NOMO-1 (cell line): Measurements from ENCODE around the gene EMSY.
A peak's percentile ranks its signal among the peaks of the same experiment; 100 is the strongest.
"Not testable (repeated sequence)": the region's sequence is repeated elsewhere in the genome, so short reads cannot be mapped to it uniquely, and the experiment has no call there.

Experiments
- DNase-seq, 2 experiments: peaks; one replicate each; lab custom pipeline; 2025; ENCODE audit not compliant: unreplicated experiment in 2 of 2; lab: John Stamatoyannopoulos, UW

EMSY gene, protein sequence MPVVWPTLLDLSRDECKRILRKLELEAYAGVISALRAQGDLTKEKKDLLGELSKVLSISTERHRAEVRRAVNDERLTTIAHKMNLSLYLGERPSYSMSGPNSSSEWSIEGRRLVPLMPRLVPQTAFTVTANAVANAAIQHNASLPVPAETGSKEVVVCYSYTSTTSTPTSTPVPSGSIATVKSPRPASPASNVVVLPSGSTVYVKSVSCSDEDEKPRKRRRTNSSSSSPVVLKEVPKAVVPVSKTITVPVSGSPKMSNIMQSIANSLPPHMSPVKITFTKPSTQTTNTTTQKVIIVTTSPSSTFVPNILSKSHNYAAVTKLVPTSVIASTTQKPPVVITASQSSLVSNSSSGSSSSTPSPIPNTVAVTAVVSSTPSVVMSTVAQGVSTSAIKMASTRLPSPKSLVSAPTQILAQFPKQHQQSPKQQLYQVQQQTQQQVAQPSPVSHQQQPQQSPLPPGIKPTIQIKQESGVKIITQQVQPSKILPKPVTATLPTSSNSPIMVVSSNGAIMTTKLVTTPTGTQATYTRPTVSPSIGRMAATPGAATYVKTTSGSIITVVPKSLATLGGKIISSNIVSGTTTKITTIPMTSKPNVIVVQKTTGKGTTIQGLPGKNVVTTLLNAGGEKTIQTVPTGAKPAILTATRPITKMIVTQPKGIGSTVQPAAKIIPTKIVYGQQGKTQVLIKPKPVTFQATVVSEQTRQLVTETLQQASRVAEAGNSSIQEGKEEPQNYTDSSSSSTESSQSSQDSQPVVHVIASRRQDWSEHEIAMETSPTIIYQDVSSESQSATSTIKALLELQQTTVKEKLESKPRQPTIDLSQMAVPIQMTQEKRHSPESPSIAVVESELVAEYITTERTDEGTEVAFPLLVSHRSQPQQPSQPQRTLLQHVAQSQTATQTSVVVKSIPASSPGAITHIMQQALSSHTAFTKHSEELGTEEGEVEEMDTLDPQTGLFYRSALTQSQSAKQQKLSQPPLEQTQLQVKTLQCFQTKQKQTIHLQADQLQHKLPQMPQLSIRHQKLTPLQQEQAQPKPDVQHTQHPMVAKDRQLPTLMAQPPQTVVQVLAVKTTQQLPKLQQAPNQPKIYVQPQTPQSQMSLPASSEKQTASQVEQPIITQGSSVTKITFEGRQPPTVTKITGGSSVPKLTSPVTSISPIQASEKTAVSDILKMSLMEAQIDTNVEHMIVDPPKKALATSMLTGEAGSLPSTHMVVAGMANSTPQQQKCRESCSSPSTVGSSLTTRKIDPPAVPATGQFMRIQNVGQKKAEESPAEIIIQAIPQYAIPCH (N-terminal part only)

DNA sequence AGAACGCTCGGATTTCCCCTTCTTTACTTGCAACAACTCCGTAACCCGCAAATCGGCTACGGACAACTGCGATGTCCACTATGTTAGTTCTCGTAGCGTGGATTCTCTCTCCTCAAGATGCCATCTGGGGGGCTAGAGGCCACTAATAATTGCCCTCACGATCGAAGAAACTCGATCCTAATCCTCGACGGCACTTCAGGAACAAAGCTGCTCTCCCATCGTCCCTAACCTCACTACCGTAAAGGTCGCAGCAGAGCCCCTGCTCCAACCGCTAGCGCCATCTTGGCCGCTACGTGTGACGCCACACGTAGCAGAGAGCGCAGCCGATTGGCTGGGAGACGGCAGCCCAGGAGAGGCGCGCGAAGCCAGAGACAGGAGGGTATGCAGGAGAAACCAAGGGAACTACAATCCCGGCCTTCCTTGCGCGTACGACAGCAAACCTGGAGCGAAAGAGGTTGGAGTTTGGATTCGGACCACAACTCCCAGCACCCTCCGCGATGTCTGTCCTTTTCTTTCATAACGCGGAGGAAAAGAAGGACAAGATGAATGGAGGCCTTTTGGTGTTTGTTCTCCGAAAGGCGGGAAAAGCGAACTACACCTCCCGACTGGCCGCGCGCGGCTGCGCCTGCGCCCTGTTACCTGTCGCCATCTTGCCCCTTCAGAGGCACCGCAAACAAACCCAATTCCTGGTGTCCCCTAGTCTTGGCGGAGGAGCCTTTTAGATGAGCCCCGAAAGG, at the start of gene EMSY:
Gene EMSY, plus strand, starts transcription at position 635 of the 737 bp plus-strand sequence. CDS start 1,921 bp downstream, outside the sequence.
- DNase-seq = peak; percentile 98 to 99

- DNase-seq = no peak
These were observed 49.5 kb upstream of the EMSY start for GRCh38 chr11:76395296-76395695.

DNA sequence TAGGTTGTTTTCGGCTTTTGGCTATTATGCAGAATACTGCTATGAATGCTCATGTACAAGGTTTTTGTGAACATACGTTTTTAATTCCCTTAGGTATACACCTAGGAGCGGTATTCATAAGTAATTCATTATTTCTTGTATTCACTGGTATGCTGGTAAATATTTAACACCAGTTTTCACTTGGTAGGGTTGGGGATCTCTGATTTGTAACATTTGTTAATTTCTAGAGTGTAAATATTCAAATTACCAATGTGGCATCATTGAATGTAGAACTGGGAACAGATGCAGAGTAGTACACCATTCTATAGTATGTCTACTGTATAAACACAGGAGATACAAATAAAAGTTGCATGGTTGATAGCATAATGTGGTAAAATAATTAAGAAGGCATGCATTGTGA, 47.4 kb upstream of the EMSY start:
- no peak for DNase-seq

- no peak for DNase-seq
These were observed 43.9 kb upstream of the EMSY start for GRCh38 chr11:76400967-76401366.

DNA sequence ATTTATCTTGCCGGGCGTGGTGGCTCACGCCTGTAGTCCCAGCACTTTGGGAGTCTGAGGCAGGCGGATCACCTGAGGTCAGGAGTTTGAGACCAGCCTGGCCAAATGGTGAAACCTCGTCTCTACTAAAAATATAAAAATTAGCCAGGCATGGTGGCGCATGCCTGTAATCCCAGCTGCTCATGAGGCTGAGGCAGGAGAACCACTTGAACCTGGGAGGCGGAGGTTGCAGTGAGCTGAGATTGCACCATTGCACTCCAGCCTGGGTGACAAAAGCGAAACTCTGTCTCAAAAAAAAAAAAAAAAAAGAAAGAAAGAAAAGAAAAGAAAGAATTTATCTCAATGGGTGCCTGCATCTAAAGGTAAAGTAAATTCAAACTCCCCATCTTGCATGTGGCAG, 43.3 kb upstream of the EMSY start:
- not testable (repeated sequence) for DNase-seq

DNA sequence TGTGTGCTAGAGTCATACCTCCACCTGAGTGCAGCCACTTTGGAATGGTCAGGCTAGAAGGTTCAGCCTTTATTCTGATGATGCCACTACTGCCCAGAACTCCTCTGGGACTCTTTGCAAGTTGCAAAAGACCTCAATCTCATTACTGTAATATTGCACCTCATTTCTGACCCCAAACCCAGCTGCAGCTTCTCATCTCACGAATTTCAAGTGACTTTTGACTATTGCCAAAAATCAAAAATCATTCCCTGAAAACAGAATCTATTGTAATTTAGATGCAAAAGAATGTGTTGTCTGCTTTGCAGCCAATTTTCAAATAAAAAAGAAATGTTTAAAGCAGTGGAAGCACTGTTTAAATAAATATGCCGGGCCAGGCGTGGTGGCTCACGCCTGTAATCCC, 38.5 kb upstream of the EMSY start:
- no peak for DNase-seq

DNA sequence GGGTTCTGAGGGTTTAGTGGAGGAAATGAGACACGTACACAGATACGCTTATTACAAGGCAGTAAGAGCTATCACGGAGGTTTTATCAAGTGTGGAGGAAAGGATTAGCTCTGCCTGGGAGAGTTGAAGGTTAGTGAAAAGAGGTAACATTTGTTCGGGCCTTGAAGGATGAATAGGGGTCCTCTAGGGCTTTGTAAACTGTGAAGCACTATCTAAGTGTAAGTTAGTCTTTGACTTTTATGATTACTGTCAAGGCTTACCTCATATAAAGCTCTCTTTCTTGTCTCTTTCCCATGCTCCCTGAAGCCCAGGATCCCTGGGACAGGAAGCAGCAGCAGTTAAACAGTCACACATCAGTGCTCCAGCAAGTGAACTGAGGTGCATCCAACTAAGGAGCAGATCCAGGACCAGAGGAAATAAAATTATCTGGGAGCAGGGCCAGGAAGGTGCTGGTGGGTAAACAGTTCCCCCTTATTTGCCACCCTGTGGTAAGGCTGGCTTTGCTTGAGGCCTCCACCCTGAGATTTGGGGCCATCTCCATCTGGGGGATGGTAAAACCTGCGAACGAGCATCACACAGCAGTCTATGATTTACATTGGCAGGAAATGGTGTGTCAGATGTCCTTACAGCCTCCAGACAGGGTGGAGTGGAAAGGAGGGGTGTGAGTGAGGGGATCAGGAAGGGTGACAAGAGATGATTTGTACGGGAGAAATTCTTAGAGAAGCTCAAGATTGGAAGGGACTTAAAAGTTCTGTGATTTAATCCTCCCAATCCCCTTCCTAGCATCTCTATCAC, 36.5 kb upstream of the EMSY start:
- no peak for DNase-seq

DNA sequence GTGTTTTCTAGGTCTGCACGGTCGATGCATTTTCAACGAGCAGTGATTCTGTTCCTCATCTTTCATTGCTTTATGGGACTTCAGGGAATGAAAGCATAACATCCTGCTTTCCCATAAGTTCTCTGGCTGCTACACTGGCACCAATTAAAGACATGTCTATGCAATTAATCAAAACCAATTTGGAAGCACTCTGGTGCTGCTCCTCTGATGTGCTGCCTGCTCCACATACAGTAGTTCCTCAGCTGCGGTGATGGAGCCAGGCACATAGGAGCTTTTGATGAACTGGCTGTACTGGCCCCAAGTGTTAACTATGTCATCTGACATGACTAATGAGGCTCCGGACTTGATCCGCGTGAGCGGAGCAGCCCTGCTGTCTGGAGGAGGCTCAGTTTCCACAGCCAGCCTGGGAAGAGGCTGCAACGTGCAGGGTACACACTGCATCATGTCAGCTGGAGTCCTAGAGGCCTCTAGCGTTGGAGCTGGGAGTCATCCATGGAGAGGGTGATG, 33.9 kb upstream of the EMSY start:
- DNase-seq = no peak

DNA sequence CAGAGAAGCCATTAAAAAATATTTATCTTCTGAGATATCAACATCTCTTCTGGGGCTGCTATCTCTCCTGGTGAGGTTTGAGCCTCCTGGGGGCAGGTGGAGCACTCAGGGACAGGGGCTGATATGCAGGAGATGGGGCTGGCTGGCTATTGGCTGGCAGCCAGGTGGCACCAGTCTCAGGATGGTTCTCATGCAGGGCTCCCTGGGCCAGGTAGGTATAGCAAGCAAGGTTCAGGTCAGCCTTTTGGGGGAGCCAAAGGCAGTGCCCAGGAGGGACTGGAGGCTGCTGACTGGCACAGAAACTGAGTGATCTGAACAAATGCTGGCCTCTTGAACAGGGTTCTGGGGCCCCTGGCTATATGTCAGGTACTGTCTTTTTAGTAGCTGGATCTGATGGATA, 29.7 kb upstream of the EMSY start:
- DNase-seq = no peak

GRCh38 chr11:76419896-76420295, 24.9 kb upstream of the EMSY start:
- DNase-seq = peak in 1 of 2 experiments; percentile 10

GRCh38 chr11:76424379-76424778, 20.4 kb upstream of the EMSY start:
- no peak for DNase-seq

GRCh38 chr11:76424891-76425290, 19.9 kb upstream of the EMSY start:
- no peak for DNase-seq

DNA sequence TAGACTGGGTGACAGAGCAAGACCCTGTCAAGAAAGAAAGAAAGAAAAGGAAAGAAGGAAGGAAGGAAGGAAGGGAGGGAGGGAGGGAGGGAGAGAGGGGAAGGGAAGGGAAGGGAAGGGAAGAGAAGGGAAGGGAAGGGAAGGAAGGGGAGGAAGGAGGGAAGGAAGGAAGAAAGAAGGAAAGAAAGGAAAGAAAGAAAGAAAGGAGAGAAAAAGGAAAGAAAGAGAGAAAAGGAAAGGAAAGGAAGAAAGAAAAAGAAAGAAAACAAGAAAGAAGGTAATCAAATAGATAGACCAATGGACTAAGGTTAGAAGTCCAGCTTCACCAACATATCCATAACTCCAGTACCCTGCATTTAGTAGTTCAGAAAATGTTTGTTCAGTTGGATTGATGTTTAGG, 18.2 kb upstream of the EMSY start:
- no peak for DNase-seq

- no peak for DNase-seq
These were observed 8.8 kb upstream of the EMSY start for GRCh38 chr11:76436020-76436419.

DNA sequence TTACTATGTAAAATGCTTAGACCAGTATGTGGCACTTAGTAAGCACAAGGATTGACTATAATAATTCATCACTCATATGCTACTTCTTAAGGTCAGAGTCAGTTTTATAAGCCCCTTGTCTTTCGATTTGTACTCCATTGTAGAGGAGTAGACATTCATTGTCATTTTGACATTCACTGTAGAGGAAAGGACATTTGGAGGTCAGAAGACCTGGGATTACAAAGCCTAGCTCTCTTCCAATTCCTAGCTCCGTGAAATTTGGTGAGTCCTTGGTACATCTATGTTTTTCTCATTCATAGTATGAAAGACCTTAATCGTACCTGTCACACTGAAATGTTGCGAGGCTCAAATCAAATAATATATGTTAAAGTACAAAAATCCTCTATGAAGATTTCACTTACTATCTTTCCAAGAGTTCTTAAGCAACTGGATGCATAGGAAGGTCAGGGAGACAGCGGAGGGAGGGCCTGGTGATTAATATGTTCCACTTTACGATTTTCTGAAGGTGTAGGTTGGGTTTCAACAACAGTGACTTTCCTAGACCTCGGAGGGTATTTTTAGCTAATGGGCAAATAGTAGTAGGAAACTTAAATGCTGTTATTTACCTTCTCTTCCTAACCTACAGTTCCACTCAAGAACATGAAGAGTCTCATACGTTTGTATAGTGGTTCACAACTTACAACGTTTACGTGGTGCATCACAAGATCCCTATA, 1.4 kb upstream of the EMSY start:
- DNase-seq = no peak

DNA sequence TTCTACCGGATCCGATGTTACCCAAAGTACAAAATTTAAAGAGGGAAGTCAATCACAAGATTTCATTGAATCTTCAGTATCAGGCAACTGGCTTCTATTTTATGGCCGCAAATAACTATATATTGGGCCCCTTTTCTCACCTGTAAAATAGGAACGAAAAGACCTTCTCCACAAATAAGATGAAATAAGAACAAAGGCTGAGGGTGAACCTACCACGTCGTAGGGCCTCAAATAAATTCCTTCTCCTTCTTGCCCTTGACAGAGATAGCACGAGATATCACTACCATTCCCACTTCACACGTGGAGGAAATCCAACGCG, 794 bp upstream of the EMSY start:
- no peak for DNase-seq

DNA sequence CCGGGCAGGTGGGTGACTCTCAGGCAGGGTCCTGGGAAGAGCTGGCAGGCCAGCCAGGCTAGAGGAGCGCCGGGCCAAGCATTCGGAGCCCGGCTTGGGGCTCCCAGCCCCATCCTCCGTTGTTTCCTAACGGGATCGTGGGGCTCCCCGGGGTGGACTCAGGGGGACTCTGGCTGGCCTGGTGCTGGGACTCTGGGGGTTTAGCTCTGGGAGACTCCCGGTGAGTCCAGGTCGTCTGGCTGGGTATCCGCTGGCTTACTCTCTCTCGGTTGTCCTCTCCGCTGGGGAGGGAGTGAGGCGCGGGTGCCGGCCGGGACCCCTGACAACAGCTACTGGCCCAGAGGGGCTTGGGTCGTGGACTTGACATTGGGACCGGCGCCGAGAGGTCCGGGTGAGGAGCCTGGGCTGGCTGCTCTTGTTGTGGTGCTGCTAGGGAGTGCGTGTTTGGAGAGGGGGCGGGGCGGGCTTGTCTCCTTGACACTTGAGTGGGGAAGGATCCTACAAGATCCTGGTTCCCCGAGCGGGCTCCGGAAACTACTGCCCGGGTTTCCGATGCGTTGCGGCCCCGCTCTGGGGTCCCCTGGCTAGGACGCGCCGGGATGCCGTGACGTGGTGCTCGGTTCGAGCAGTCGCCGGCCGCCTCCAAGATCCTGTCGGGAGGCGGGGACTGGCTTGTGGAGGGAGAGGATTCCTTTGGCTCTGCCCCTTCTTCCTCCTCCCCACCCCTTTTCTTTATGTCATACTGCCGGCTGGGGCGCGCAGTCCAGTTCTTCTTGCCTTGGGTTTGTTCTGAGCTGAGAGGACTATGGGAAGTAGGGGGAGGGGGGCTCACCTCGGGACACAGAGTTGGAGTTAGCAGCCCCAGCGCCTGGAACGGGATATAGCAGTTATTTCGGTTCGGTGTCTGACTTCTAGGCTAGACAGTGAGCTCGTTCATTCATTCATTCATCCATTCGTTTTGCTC, 585 bp downstream of the EMSY start:
- peak; percentile 65 to 83 for DNase-seq

- no peak for DNase-seq
These were observed 3.7 kb downstream of the EMSY start for GRCh38 chr11:76448506-76448905.
